ENCODE measurements around the gene ITPR2.

ITPR2 gene

DNA sequence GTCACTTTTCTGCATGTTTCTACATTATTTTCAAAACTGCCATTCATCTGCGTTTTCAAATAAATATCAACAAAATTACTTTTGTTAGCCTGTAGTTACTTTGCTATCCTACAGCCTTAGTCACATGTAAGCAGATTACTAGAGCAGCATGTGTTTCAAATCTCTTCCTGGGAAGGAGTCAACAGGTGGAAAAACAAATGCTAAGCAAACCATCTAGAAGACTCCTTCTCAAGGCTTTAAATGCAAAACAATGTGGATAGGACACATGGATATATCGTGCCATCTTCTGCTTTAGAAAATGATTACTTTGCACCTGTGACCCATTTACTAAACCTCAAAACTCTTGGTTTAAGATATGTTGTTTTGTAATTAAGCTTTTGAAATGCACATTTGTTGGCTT lies 528.7 kb downstream of the ITPR2 start:
- DNase-seq (ENCODE audit: low read depth, low spot score) = no peak

DNA sequence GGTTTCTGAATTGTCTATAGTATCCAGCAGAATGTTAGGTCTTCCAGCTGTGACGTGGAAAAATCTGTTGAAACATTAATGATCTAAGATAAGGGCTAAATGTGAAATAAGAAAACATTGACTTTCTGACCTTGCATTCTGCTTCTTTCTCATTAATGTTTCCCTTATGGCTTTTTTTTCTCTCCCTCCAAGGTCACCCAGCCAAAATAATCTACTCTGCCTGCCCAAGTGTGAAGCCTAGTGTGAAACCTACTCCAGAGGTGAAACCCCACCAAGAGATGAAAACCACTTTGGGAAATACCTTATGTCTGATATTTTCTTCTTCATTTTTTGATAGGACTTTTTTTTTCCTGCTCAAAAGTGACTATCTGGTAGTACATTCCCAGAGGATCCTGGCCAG lies 529.6 kb downstream of the ITPR2 start:
- DNase-seq (ENCODE audit: low read depth, low spot score) = no peak

DNA sequence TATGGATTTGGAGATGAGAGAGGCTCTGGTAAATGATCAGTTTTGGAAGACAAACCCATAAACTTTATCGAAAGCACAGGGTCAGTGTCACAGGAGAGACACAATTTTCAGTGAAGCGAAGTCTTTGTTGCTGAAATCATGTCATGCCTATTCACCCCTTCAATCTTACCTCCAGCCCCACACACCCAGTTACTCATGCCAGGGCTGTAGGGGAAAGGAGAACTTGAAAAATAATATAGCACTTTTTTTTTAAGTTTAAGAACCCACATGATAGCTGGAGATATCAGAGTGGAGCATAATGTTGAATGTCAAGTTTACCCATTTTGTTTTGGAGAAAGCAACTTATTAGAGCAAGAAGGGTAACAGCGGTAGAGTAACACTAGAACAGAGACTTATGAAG lies 530.2 kb downstream of the ITPR2 start:
- DNase-seq (ENCODE audit: low read depth, low spot score) = no peak

DNA sequence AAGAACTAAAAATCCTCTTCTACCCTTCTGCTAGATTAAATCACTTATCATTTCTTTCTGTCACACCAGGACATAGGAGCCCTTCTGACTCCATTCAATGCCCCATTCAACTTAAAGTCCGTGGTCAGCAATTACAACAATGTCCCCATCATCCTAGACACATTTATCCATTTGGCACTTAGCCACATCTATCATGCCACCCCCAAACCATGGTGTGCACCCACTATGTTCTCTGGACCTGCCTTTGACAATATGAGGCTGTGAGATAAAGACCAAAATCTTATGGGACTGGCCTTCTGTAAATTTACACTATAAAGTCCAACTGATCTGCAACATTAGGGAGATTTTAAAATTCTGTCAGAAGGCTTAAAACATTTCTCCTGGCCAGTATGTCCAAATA lies 533.2 kb downstream of the ITPR2 start:
- no peak for DNase-seq (ENCODE audit: low read depth, low spot score)

DNA sequence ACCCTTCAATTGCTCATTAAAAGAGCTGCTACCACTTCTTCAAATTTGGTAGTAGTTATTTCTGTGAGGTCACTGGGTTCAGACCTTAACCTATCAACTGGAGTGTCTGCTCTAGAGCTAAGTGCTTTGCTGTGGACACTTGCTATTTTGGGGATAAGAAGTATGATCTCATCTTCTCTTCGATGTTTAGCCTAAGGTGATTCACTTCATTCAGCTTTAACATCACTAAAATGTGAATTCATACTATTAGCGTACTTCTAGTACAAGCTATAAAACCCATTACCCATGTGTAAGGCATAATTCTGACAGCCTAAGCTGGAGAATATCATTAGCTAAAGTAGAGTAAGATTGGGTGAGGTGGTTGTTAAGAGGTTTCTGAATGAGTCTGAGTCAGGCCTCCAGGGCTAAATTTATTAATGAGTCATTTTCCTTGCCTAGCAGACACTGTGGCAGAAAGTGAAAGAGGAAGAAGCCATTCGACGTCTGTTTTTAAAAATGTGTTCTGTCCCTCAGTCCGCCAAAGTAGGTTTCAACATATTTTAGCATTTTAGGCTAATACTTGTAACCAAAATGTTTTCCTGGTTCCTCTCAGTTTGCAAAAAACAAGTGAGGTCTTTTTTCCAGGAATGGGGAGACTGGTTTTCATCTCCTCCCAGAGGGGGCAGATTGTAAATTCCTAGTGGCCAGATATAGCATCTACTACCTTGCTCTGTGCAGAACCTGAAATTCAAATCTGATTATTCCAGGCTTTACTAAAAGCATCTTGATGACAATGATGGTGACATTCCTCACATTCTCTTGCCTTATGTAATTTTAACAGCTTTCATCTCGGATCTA lies 534.0 kb downstream of the ITPR2 start:
- DNase-seq (ENCODE audit: low read depth, low spot score) = no peak

DNA sequence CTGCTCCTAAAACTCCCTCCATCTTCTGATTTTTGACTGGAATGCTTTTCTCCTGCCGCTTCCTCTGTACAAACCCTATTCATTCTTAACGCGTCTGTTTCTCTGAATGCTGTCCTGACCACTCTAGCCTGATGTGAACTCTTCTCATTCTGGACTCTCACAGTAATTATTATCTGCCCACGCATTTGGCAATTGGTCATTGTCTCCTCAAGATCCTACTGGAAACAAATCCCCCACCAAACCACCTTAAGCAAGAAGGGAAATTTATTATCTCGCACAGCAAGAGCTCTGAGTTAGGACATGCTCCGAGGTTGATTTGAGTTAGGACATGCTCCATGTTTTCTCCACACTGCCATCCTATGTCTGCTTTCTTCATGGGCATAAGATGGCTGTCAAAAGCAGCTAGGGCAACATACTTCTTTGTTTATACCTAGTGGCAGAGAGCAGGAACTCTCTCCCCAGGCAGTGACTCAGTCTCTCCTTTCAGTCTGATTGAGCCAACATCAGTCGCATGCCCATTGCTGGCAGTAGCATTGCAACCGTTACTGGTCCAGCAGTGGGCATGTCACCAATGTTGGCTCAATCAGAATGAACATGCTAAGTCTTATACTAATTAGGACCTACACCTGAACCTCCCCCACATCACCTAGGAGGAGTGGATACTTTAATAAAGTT lies 535.5 kb downstream of the ITPR2 start:
- DNase-seq (ENCODE audit: low read depth, low spot score) = no peak

DNA sequence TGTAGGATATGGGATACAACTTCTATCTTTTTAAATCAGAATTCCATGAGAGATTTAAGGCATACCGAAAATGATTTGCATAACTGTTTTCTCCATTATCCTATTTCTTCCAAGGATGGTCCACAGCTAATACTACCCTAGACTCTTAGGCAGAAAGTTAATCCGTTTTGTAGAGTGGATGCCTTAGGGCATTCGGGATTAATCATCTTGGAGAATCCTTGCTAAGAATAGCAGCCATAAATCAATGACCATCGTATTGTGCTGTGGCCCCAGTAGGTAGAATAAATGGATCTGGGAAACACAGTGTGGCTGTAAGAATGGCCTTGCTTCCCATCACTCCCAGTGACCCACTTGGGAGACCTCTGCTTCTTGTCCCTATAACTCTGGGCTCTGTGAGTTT lies 538.0 kb downstream of the ITPR2 start:
- no peak for DNase-seq (ENCODE audit: low read depth, low spot score)

DNA sequence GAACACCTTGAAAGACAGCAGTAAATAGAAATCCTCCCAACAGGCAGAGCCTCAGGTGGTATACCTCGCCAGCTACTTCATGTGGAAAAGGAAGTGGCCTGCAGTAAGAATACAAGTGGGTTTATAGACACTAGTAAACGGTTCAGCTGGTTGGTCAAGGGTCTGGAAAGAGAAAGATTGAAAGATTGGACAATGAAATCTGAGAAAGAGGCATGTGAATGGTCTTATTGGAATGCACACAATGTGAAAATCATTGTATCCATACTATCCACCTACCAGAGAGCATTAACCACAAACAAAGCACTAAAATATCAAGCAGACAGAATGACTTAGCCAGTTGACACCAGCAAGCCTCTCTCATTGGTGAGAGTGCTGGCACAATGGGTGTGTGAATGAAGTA lies 539.4 kb downstream of the ITPR2 start:
- DNase-seq (ENCODE audit: low read depth, low spot score) = no peak

DNA sequence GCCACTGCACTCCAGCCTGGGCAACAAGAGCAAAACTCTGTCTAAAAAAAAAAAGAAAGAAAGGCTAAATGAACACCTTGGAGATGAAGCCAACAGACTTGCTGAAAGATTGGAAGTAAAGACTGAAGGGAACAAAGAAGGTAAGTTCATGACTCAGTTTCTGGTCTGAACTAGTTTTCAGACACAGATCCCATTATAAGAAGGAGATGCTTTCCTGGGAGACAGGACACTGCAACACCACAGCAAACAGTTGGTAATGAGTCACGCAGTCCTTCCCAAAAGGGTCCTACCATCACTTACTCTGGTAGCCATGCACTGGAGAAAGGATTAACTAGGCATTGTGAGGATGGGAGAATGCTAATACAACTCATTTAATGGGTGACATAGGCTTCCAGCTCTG lies 540.4 kb downstream of the ITPR2 start:
- DNase-seq (ENCODE audit: low read depth, low spot score) = no peak

DNA sequence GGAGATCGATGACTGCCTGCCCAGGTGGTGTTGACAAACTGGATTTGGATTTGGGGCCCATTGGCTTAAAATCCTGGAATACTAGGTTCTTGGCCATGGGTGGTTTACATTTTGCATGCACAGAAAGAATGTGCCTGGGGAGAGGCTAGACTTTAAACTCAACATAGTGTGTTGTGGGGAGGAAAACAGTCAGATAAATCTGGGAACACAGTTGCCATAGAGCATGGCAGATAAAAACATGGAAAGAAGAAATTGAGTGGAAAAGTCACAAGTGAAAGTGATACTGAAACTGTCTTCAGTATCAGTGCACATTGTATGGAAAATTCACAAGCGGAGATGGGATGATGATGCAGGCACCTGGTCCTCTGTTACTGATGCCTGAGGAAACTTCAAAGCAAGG lies 542.4 kb downstream of the ITPR2 start:
- no peak for DNase-seq (ENCODE audit: low read depth, low spot score)

DNA sequence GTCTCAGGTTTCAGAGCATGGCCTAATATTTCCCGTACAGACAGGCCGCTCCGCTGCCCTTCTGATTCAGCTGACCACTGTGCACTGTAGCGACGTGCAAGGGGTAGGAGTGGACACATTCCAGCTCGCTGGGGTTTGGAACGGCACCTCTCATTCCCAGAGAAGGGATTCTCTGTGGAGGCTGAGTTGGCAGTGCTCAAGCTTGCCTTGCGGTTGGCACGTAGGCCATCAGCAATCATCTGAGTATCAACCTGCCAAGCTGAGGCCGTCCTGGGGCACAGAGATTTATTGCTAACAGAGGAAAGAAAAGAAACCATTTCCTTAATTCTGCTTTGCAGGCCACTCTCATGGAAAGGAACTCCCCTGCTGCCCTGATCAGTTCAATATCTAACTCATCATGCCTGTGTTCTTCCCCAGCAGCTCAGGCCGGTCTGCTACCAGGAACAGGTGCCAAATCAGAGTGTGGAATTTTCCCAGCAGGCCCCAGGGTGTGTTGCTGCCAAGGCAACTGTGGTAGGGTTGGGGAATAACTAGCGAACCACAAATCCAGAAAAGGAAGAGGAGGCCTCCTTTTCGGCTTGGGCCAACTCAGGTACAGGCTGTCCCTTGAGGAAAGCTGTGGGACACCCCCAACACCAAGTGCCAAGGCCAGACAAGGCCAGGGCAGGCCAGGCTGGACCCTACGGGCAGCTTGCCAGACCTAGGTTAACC lies 545.2 kb downstream of the ITPR2 start:
- no peak for DNase-seq (ENCODE audit: low read depth, low spot score)
